WTC11 (cell line): ENCODE results near the gene SETX. TPM values are rescaled to one million over a fixed set of nuclear protein-coding genes. Genes with fewer than 3 reads are reported as not detected.

Experiments
- ATAC-seq: fragments of 200-7000 bp; cut with Tn5 transposase; 2 replicates; pipeline ENCODE4 v1.10.0; 2021; ENCODE audit warnings: mild to moderate bottlenecking, moderate library complexity
- CTCF ChIA-PET: fragments of 300-600 bp; sonication (Branson Sonifier 250); formaldehyde crosslinking; loops from one replicate; lab custom pipeline; 2021; ENCODE audit warnings: antibody characterized with exemption; lab: Charles Lee
- POLR2A ChIA-PET: fragments of 350-600 bp; sonication (Branson Sonifier 250); formaldehyde crosslinking; loops from one replicate; lab custom pipeline; 2021; ENCODE audit warnings: antibody characterized with exemption; lab: Charles Lee
- DNase-seq: peaks from one replicate; pipeline ENCODE4 v3.0.0; 2021; ENCODE audit warnings: low spot score
- H3K27ac Mint-ChIP-seq: 2 replicates; pipeline ENCODE4 v1.8.0; 2021; ENCODE audit warnings: mixed read lengths
- H3K27me3 Mint-ChIP-seq: 2 replicates; pipeline ENCODE4 v1.8.0; 2021; ENCODE audit warnings: low read depth, mild to moderate bottlenecking, moderate library complexity, mixed read lengths
- H3K36me3 Mint-ChIP-seq: 2 replicates; pipeline ENCODE4 v1.8.0; 2021; ENCODE audit warnings: mixed read lengths
- H3K4me1 Mint-ChIP-seq: 2 replicates; pipeline ENCODE4 v1.8.0; 2022; ENCODE audit warnings: mixed read lengths
- H3K4me3 Mint-ChIP-seq: 2 replicates; pipeline ENCODE4 v1.8.0; 2021; ENCODE audit warnings: mild to moderate bottlenecking, moderate library complexity, mixed read lengths
- H3K9me3 Mint-ChIP-seq: 2 replicates; pipeline ENCODE4 v1.8.0; 2021; ENCODE audit warnings: mixed read lengths
- CREM ChIP-seq: sonication (generic); formaldehyde crosslinking; IDR thresholded peaks from 2 replicates; pipeline ENCODE4 v1.8.1; 2022; ENCODE audit warnings: mild to moderate bottlenecking, missing genetic modification reagents, moderate library complexity
- CTCF ChIP-seq: fragments of 200-600 bp; IDR thresholded peaks from 2 replicates; pipeline ENCODE4 v1.8.0; 2022; ENCODE audit warnings: antibody characterized with exemption
- E2F4 ChIP-seq: sonication (generic); formaldehyde crosslinking; IDR thresholded peaks from 2 replicates; pipeline ENCODE4 v1.8.1; 2022; ENCODE audit warnings: low read depth, mild to moderate bottlenecking, moderate library complexity, missing genetic modification reagents, borderline replicate concordance
- FOXP1 ChIP-seq: sonication (generic); formaldehyde crosslinking; IDR thresholded peaks from 2 replicates; pipeline ENCODE4 v1.8.0; 2022; ENCODE audit warnings: missing genetic modification reagents, mild to moderate bottlenecking, moderate library complexity, borderline replicate concordance
- GTF2I ChIP-seq: fragments of 250-450 bp; sonication (Bioruptor Pico); conservative IDR thresholded peaks from 2 replicates; pipeline ENCODE4 v1.4.0; 2021; ENCODE audit warnings: mild to moderate bottlenecking
- JAZF1 ChIP-seq: fragments of 250-450 bp; sonication (Bioruptor Pico); IDR thresholded peaks from 2 replicates; pipeline ENCODE4 v1.9.0; 2021; ENCODE audit warnings: moderate library complexity, mild to moderate bottlenecking, inconsistent platforms
- MAX ChIP-seq: sonication (generic); formaldehyde crosslinking; IDR thresholded peaks from 2 replicates; pipeline ENCODE4 v1.8.0; 2022; ENCODE audit warnings: mild to moderate bottlenecking, missing genetic modification reagents
- MLX ChIP-seq: sonication (generic); formaldehyde crosslinking; IDR thresholded peaks from 2 replicates; pipeline ENCODE4 v1.8.1; 2023; ENCODE audit warnings: mild to moderate bottlenecking, missing genetic modification reagents, moderate library complexity
- MXD4 ChIP-seq: fragments of 250-450 bp; sonication (Bioruptor Pico); IDR thresholded peaks from 2 replicates; pipeline ENCODE4 v1.8.0; 2021; ENCODE audit warnings: mild to moderate bottlenecking, moderate library complexity, borderline replicate concordance
- NR3C1 ChIP-seq: sonication (generic); formaldehyde crosslinking; conservative IDR thresholded peaks from 2 replicates; pipeline ENCODE4 v1.8.1; 2023; ENCODE audit warnings: low read depth, mild to moderate bottlenecking, missing genetic modification reagents
- PREB ChIP-seq: sonication (generic); formaldehyde crosslinking; IDR thresholded peaks from 2 replicates; pipeline ENCODE4 v1.8.1; 2022; ENCODE audit warnings: mild to moderate bottlenecking, missing genetic modification reagents, moderate library complexity, borderline replicate concordance
- RELA ChIP-seq: sonication (generic); formaldehyde crosslinking; IDR thresholded peaks from 2 replicates; pipeline ENCODE4 v1.8.1; 2022; ENCODE audit warnings: missing genetic modification reagents, mild to moderate bottlenecking, borderline replicate concordance
- SMAD3 ChIP-seq: sonication (generic); formaldehyde crosslinking; IDR thresholded peaks from 2 replicates; pipeline ENCODE4 v1.8.0; 2022; ENCODE audit warnings: missing genetic modification reagents, mild to moderate bottlenecking, borderline replicate concordance
- ZNF425 ChIP-seq: fragments of 250-450 bp; sonication (Bioruptor Pico); conservative IDR thresholded peaks from 2 replicates; pipeline ENCODE4 v1.9.0; 2021; ENCODE audit warnings: mild to moderate bottlenecking
- ZNF512 ChIP-seq: sonication (generic); formaldehyde crosslinking; IDR thresholded peaks from 2 replicates; pipeline ENCODE4 v1.8.1; 2022; ENCODE audit warnings: missing genetic modification reagents, borderline replicate concordance
- total RNA-seq: library from RNA; stranded (reverse); gene quantifications from 3 replicates; pipeline ENCODE4 v1.2.3, GENCODE V29; 2021
- TF ChIP-seq, protein P1 (sequence below): sonication (generic); formaldehyde crosslinking; IDR thresholded peaks from 2 replicates; pipeline ENCODE4 v1.8.1; 2023; ENCODE audit warnings: mild to moderate bottlenecking, missing genetic modification reagents, borderline replicate concordance
- TF ChIP-seq, protein P2 (sequence below): sonication (generic); formaldehyde crosslinking; IDR thresholded peaks from 2 replicates; pipeline ENCODE4 v1.8.0; 2022; ENCODE audit warnings: mild to moderate bottlenecking, missing genetic modification reagents

SETX gene
- total RNA-seq, 1 experiment from 2014 or later, result 30.1 TPM

DNA sequence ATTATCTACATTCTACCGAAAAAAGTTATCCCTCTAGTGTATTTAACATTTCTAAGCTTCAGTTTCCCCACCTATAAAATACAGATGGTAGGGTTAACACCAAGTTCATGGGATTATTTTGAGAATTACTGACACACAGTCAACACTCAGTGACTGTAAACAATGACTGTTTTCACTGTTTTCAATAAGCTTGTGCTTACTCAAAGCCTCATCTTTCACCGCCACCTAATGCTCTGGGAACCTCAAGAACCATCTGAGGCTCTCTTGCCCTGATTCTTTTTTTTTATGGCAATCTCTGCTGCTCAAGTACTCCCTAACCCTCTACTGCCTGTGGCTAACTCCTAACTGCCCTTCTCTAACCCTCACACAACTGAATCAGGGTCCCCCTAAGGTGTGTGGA is 59.6 kb downstream of the SETX start (continued):
- no peak for TF ChIP-seq CTCF
- TF ChIP-seq NR3C1 (CRISPR knock-in tag), result no peak
- TF ChIP-seq PREB (CRISPR knock-in tag), result no peak
- no peak for TF ChIP-seq FOXP1 (CRISPR knock-in tag)
- TF ChIP-seq GTF2I (CRISPR knock-in tag), result no peak
- no peak for TF ChIP-seq CREM (CRISPR knock-in tag)
- TF ChIP-seq, all 79 proteins: peak for 0

DNA sequence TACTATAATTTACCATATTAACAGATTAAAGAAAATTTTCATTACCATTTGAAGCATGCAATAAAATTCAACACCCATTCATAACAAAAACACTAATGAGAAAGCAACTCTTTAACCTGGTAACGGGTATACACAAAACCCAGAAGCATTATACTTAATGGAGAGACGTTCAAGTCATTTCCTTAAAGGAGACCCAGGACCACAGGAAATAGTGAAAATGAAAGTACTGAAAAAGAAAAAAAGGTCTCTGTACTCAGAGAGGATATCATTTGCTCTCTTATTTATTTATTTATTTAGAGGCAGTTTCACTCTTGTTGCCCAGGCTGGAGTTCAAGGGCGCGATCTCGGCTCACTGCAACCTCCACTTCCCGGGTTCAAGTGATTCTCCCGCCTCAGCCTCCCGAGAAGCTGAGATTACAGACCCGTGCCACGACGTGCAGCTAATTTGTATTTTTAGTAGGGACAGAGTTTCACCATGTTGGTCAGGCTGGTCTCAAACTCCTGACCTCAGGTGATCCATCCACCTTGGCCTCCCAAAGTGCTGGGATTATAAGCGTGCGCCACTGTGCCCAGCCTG is 61.6 kb downstream of the SETX start:
- ChIA-PET POLR2A (no interaction called here), CTCF (interaction anchor here (0.7 kb wide), 1 partner anchor 10 kb away, joined by 4 read pairs; no protein-coding TSS in a partner anchor)
- Mint-ChIP-seq H3K36me3 (peaks cover 39% of the 10 kb centered on the region), H3K27me3 (no peaks in the 10 kb centered on the region), H3K4me1 (peaks cover 14% of the 10 kb centered on the region), H3K4me3 (no peak overlapping the region), H3K27ac (no peak overlapping the region), H3K9me3 (no peaks in the 10 kb centered on the region)
- ATAC-seq (no peak), DNase-seq (no peak)
- TF ChIP-seq ZNF425 (CRISPR knock-in tag) (no peak), MXD4 (CRISPR knock-in tag) (no peak), CTCF (no peak), MLX (CRISPR knock-in tag) (no peak), MAX (CRISPR knock-in tag) (no peak), RELA (CRISPR knock-in tag) (no peak), SMAD3 (no peak), E2F4 (CRISPR knock-in tag) (no peak), ZNF512 (no peak), JAZF1 (CRISPR knock-in tag) (no peak)
- TF ChIP-seq, protein P1, sequence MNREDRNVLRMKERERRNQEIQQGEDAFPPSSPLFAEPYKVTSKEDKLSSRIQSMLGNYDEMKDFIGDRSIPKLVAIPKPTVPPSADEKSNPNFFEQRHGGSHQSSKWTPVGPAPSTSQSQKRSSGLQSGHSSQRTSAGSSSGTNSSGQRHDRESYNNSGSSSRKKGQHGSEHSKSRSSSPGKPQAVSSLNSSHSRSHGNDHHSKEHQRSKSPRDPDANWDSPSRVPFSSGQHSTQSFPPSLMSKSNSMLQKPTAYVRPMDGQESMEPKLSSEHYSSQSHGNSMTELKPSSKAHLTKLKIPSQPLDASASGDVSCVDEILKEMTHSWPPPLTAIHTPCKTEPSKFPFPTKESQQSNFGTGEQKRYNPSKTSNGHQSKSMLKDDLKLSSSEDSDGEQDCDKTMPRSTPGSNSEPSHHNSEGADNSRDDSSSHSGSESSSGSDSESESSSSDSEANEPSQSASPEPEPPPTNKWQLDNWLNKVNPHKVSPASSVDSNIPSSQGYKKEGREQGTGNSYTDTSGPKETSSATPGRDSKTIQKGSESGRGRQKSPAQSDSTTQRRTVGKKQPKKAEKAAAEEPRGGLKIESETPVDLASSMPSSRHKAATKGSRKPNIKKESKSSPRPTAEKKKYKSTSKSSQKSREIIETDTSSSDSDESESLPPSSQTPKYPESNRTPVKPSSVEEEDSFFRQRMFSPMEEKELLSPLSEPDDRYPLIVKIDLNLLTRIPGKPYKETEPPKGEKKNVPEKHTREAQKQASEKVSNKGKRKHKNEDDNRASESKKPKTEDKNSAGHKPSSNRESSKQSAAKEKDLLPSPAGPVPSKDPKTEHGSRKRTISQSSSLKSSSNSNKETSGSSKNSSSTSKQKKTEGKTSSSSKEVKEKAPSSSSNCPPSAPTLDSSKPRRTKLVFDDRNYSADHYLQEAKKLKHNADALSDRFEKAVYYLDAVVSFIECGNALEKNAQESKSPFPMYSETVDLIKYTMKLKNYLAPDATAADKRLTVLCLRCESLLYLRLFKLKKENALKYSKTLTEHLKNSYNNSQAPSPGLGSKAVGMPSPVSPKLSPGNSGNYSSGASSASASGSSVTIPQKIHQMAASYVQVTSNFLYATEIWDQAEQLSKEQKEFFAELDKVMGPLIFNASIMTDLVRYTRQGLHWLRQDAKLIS, result no peak
- TF ChIP-seq, protein P2, sequence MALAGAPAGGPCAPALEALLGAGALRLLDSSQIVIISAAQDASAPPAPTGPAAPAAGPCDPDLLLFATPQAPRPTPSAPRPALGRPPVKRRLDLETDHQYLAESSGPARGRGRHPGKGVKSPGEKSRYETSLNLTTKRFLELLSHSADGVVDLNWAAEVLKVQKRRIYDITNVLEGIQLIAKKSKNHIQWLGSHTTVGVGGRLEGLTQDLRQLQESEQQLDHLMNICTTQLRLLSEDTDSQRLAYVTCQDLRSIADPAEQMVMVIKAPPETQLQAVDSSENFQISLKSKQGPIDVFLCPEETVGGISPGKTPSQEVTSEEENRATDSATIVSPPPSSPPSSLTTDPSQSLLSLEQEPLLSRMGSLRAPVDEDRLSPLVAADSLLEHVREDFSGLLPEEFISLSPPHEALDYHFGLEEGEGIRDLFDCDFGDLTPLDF (CRISPR knock-in tag), result no peak
